Stimulated activated CD8-positive, alpha-beta memory T cell treated with anti-CD3 and anti-CD28 coated beads, Interleukin-12 subunit alpha, Interleukin-12 subunit beta, amount 100 ng/mL, for 24 hours (primary cell): ENCODE results near the gene GPR78.
"Not testable (repeated sequence)": the region's sequence is repeated elsewhere in the genome, so short reads cannot be mapped to it uniquely, and the experiment has no call there.

ENCODE experiments used
- DNase-seq: peaks from one replicate; pipeline ENCODE4 v3.0.0-alpha.2; 2020; ENCODE audit errors: extremely low read depth

Gene GPR78

GRCh38 chr4:8616831-8617230 is 36.6 kb downstream of the GPR78 start:
- DNase-seq = no peak

GRCh38 chr4:8617486-8618040 is 37.4 kb downstream of the GPR78 start:
- no peak for DNase-seq

- DNase-seq = no peak
These were observed 38.2 kb downstream of the GPR78 start for GRCh38 chr4:8618421-8618820.

GRCh38 chr4:8618961-8619720 is 38.9 kb downstream of the GPR78 start:
- no peak for DNase-seq

- DNase-seq = not testable (repeated sequence)
These were observed 40.9 kb downstream of the GPR78 start for GRCh38 chr4:8621135-8621534.

GRCh38 chr4:8624601-8625272 is 44.5 kb downstream of the GPR78 start:
- DNase-seq = not testable (repeated sequence)

GRCh38 chr4:8630240-8630905 is 50.2 kb downstream of the GPR78 start:
- not testable (repeated sequence) for DNase-seq

- DNase-seq = not testable (repeated sequence)
These were observed 51.7 kb downstream of the GPR78 start for GRCh38 chr4:8631896-8632295.

- not testable (repeated sequence) for DNase-seq
These were observed 54.6 kb downstream of the GPR78 start for GRCh38 chr4:8634773-8635172.

- not testable (repeated sequence) for DNase-seq
These were observed 55.8 kb downstream of the GPR78 start for GRCh38 chr4:8635897-8636554.
